Mesangial cell (primary cell): ENCODE measurements around the gene CHST4. TPM values are rescaled to one million over a fixed set of nuclear protein-coding genes. Genes with fewer than 3 reads are reported as not detected.

Source experiments
- total RNA-seq: library from RNA; depleted of rRNA; stranded (reverse); fragments of >200 nt; gene quantifications from 2 replicates; pipeline ENCODE4 v1.2.3, GENCODE V29; 2015

Gene CHST4
- total RNA-seq, result not detected in 2 replicates

GRCh38 chr16:71526111-71526631, at the start of gene CHST4:
TSS of gene CHST4 (plus strand) at chr16:71526426. CDS start at chr16:71536678, 10,252 bp downstream.

GRCh38 chr16:71489122-71489521, 37.1 kb upstream of the CHST4 start, which contains the start of gene ZNF19:
TSS of gene ZNF19 (minus strand) at chr16:71489324. CDS start at chr16:71482114, 7,210 bp downstream.

GRCh38 chr16:71576971-71577370, 50.7 kb downstream of the CHST4 start, which contains the start of gene TAT:
TSS of gene TAT (minus strand) at chr16:71577092. CDS start at chr16:71576415, 677 bp downstream.

Other genes starting within 250 kb of the CHST4 start
- 9.8 and 10.3 TPM in 2 replicates for gene CMTR2, start 237.0 kb upstream of the CHST4 start, total RNA-seq
- 0.76 TPM in 1 of 2 replicates, not detected in the other for gene CALB2, start 167.7 kb upstream of the CHST4 start, total RNA-seq
- gene TLE7, start 84.4 kb upstream of the CHST4 start, total RNA-seq, result not detected in 2 replicates
- 2.9 and 3.0 TPM in 2 replicates for gene ZNF23, start 64.2 kb upstream of the CHST4 start, total RNA-seq
- 0.98 and 5.8 TPM in 2 replicates for gene ZNF19, start 37.1 kb upstream of the CHST4 start, total RNA-seq
- not detected in 2 replicates for gene TAT, start 50.7 kb downstream of the CHST4 start, total RNA-seq
- gene MARVELD3, start 99.8 kb downstream of the CHST4 start, total RNA-seq, result 0.63 TPM in 1 of 2 replicates, not detected in the other
- 6.0 and 7.2 TPM in 2 replicates for gene PHLPP2, start 198.3 kb downstream of the CHST4 start, total RNA-seq